Measurements from ENCODE around the gene KLHL1. TPM values are rescaled to one million over a fixed set of nuclear protein-coding genes. Genes with fewer than 3 reads are reported as not detected.

The KLHL1 gene
- total and polyA plus RNA-seq, 9 of the 15 experiments (the other 6 are each of a cell fraction or from before 2014, with no cell fraction given): not detected

- FAIRE-seq (no peak), ATAC-seq (no peak), DNase-seq (ENCODE audit: extremely low read depth in 1 of 4, low spot score in 3 of 4) (no peak)
- H3K27me3 ChIP-seq (ENCODE audit: control insufficient read depth in 2 of 2, insufficient read depth in 2 of 2, low read length in 2 of 2): no peaks in the 10 kb centered on the region
- POLR2A ChIA-PET: no interaction called here
- TF ChIP-seq MEF2D (tag; conservative IDR thresholded peaks at IDR 0.05; ENCODE audit: low read depth) (no peak), KAT2B (IDR thresholded peaks at IDR 0.05; ENCODE audit: low read depth, low read length) (no peak), ZNF408 (CRISPR knock-in tag; IDR thresholded peaks at IDR 0.05; ENCODE audit: low read depth) (no peak), ATF4 (CRISPR knock-in tag; IDR thresholded peaks at IDR 0.05) (no peak), NBN (IDR thresholded peaks at IDR 0.05; ENCODE audit: low read depth) (no peak), PCBP1 (IDR thresholded peaks at IDR 0.05; ENCODE audit: low read depth, low read length, poor library complexity, severe bottlenecking) (no peak), CLOCK (CRISPR knock-in tag; IDR thresholded peaks at IDR 0.05; ENCODE audit: borderline replicate concordance) (no peak), SOX6 (IDR thresholded peaks at IDR 0.05) (no peak), ZNF76 (CRISPR knock-in tag; IDR thresholded peaks at IDR 0.05; ENCODE audit: borderline replicate concordance) (no peak), GTF2A2 (tag; IDR thresholded peaks at IDR 0.05) (no peak), OTX1 (CRISPR knock-in tag; IDR thresholded peaks at IDR 0.05) (no peak), CHD2 (IDR thresholded peaks at IDR 0.05; ENCODE audit: low read depth, low read length) (no peak)
- H3K9me3 ChIP-seq (replicated peaks; ENCODE audit: control insufficient read depth, insufficient read depth, low read depth, low read length): no peaks in the 10 kb centered on the region
- H3K9ac ChIP-seq (ENCODE audit: insufficient read depth in 1 of 2, low read depth in 2 of 2, low read length in 2 of 2): no peak overlapping the region
- no peaks in the 10 kb centered on the region for H4K20me1 ChIP-seq (replicated peaks; ENCODE audit: control insufficient read depth, insufficient read depth, low read length)
- H3K36me3 ChIP-seq (ENCODE audit: control insufficient read depth, insufficient read depth, low read length): no peaks in the 10 kb centered on the region
- in situ Hi-C loops (cut with MboI) (no loop called here), intact Hi-C loops (cut with micrococcal nuclease) (no loop called here)
- H3K4me1 ChIP-seq (replicated peaks in 1 of 2; ENCODE audit: control insufficient read depth in 2 of 2, insufficient read depth in 2 of 2, low read length in 2 of 2): no peaks in the 10 kb centered on the region
- BruUV-seq (replicated peaks): no TSS peak
- H2AFZ ChIP-seq (ENCODE audit: low read depth, low read length): no peak overlapping the region
- H3K4me3 ChIP-seq: no peak overlapping the region
- WGBS (ENCODE audit: insufficient coverage, low coverage, missing lambda C conversion rate): 0% methylated on average over 1 of the region's 1 CpG
- H3K27ac ChIP-seq (ENCODE audit: extremely low read depth, low read depth, low read length): no peak overlapping the region
- no peaks in the 10 kb centered on the region for H3K9me1 ChIP-seq (ENCODE audit: control insufficient read depth, insufficient read depth, low read length)
- CTCF ChIA-PET (ENCODE audit: low intra/inter-chr PET ratio): no interaction called here
- H3K4me2 ChIP-seq (ENCODE audit: insufficient read depth, low read length): no peak overlapping the region
- H3K79me2 ChIP-seq (ENCODE audit: control insufficient read depth, insufficient read depth, low read length): no peaks in the 10 kb centered on the region
Observed at GRCh38 chr13:69879936-69880335, 228.3 kb downstream of the KLHL1 start.
